Motor neuron (in vitro differentiated cells): ENCODE measurements around the gene CFHR5. TPM values are rescaled to one million over a fixed set of nuclear protein-coding genes. Genes with fewer than 3 reads are reported as not detected.
"Not testable (repeated sequence)": the region's sequence is repeated elsewhere in the genome, so short reads cannot be mapped to it uniquely, and the experiment has no call there.

Experiments
- ATAC-seq, 8 experiments: fragments of 200-7000 bp; cut with Tn5 transposase; replicated peaks in 6 of 8; 2 replicates each; pipeline ENCODE4 v1.8.0; 2021; ENCODE audit warnings: mild to moderate bottlenecking in 8 of 8, moderate library complexity in 8 of 8
- H3K27ac ChIP-seq, 2 donors: fragments of 250-450 bp; sonication (Bioruptor Pico); 2 replicates each; pipeline ENCODE4 v1.9.0; 2021; ENCODE audit warnings: antibody characterized with exemption in 2 of 2, mild to moderate bottlenecking in 2 of 2, moderate library complexity in 1 of 2
- H3K4me1 ChIP-seq, 2 donors: fragments of 250-450 bp; sonication (Bioruptor Pico); replicated peaks in 1 of 2; 2 replicates each; pipeline ENCODE4 v1.6.1; 2021; ENCODE audit warnings: antibody characterized with exemption in 2 of 2, mild to moderate bottlenecking in 2 of 2, moderate library complexity in 1 of 2
- H3K4me3 ChIP-seq, 5 donors: fragments of 250-450 bp; sonication (Bioruptor Pico); 2 replicates each; pipeline ENCODE4 v1.9.0; 2021; ENCODE audit warnings: antibody characterized with exemption in 5 of 5, mild to moderate bottlenecking in 5 of 5, moderate library complexity in 4 of 5
- WGBS, 10 experiments: fragments of 450-650 bp; shearing (Covaris generic); methylation state at CpG; one replicate each; pipeline ENCODE4 v1.0.0; 2022; 5-methylcytosine and 5-hydroxymethylcytosine counted together
- in situ Hi-C, 9 experiments: fragments of 400-800 bp; cut with MboI; loops; one replicate each; pipeline ENCODE4 v1.15.0; 2021; ENCODE audit warnings: low sequenced_read_pairs in 9 of 9, low pct_unique_long_range_greater_than_20kb in 2 of 9; ENCODE audit not compliant: unreplicated experiment in 9 of 9
- total RNA-seq, 8 experiments: library from RNA; unstranded; fragments of 300-600 nt; gene quantifications; 2 replicates each; pipeline versions ENCODE4 v1.2.3 to v1.2.4, GENCODE V29; 2022

CFHR5 gene
- total RNA-seq, 8 experiments from 2014 or later, result 0.09 TPM; not detected in 7

GRCh38 chr1:196991919-196992651 is 14.7 kb downstream of the CFHR5 start:
- H3K27ac ChIP-seq, H3K4me3 ChIP-seq, in situ Hi-C loops, H3K4me1 ChIP-seq: not testable (repeated sequence)
- WGBS, 10 experiments, result 14 to 80% (median 54%) methylated on average over 1 to 11 of the region's 11 CpGs; no CpG with 5 or more reads in 2 of the 10 experiments
- peak in 6 of 8 experiments; percentile 23 to 100 (median 98) for ATAC-seq

GRCh38 chr1:196993916-196994315 is 16.6 kb downstream of the CFHR5 start:
- WGBS, 10 experiments, result 8 to 100% (median 91%) methylated on average over 1 to 2 of the region's 2 CpGs; no CpG with 5 or more reads in 1 of the 10 experiments
- no peak for ATAC-seq
- peaks cover 3 to 8% of the 10 kb centered on the region in 2 donors for H3K4me1 ChIP-seq
- no peak overlapping the region for H3K27ac ChIP-seq
- no peak overlapping the region for H3K4me3 ChIP-seq
- in situ Hi-C loops, result no loop called here

- no peaks in the 10 kb centered on the region for H3K4me1 ChIP-seq
- 0 to 100% (median 95%) methylated on average over 1 of the region's 1 CpG; no CpG with 5 or more reads in 4 of the 10 experiments for WGBS, 10 experiments
- H3K27ac ChIP-seq, result no peak overlapping the region
- in situ Hi-C loops, result no loop called here
- ATAC-seq, result peak in 2 of 8 experiments; percentile 34 to 56
- no peak overlapping the region for H3K4me3 ChIP-seq
Observed at GRCh38 chr1:196997423-196997822, 20.1 kb downstream of the CFHR5 start.

GRCh38 chr1:197001828-197002227 is 24.5 kb downstream of the CFHR5 start:
- in situ Hi-C loops, result no loop called here
- no peak overlapping the region for H3K4me3 ChIP-seq
- 0 to 100% (median 71%) methylated on average over 1 to 2 of the region's 2 CpGs; no CpG with 5 or more reads in 1 of the 10 experiments for whole genome bisulfite sequencing, 10 experiments
- ATAC-seq, result no peak
- H3K4me1 ChIP-seq, result no peaks in the 10 kb centered on the region
- H3K27ac ChIP-seq, result no peak overlapping the region

- Histone ChIP-seq H3K4me1 (no peaks in the 10 kb centered on the region), H3K27ac (no peak overlapping the region), H3K4me3 (no peak overlapping the region)
- ATAC-seq, result no peak
- in situ Hi-C loops, result no loop called here
- WGBS, 10 experiments, result 53 to 88% (median 63%) methylated on average over 2 of the region's 2 CpGs; no CpG with 5 or more reads in 7 of the 10 experiments
Observed at GRCh38 chr1:197003132-197003531, 25.8 kb downstream of the CFHR5 start.

GRCh38 chr1:197008861-197009260 is 31.5 kb downstream of the CFHR5 start:
- ATAC-seq, result no peak
- in situ Hi-C loops, result no loop called here
- WGBS, 10 experiments, result 14 to 92% (median 81%) methylated on average over 1 to 6 of the region's 6 CpGs; no CpG with 5 or more reads in 1 of the 10 experiments
- no peak overlapping the region for H3K27ac ChIP-seq
- no peaks in the 10 kb centered on the region for H3K4me1 ChIP-seq
- no peak overlapping the region for H3K4me3 ChIP-seq

- 0 to 95% (median 78%) methylated on average over 1 of the region's 1 CpG; no CpG with 5 or more reads in 1 of the 10 experiments for WGBS, 10 experiments
- no peak for ATAC-seq
- Histone ChIP-seq H3K4me1 (no peaks in the 10 kb centered on the region), H3K4me3 (no peak overlapping the region), H3K27ac (no peak overlapping the region)
- in situ Hi-C loops, result no loop called here
Observed at GRCh38 chr1:197011614-197012013, 34.3 kb downstream of the CFHR5 start.

- in situ Hi-C loops, result no loop called here
- Histone ChIP-seq H3K27ac (no peak overlapping the region), H3K4me3 (no peak overlapping the region), H3K4me1 (no peaks in the 10 kb centered on the region)
- no peak for ATAC-seq
- 44 to 92% (median 81%) methylated on average over 2 to 3 of the region's 3 CpGs; no CpG with 5 or more reads in 4 of the 10 experiments for WGBS, 10 experiments
Observed at GRCh38 chr1:197013234-197013633, 35.9 kb downstream of the CFHR5 start.

- Histone ChIP-seq H3K4me1 (no peaks in the 10 kb centered on the region), H3K4me3 (no peak overlapping the region), H3K27ac (no peak overlapping the region)
- no peak for ATAC-seq
- WGBS, 10 experiments, result 38 to 100% (median 100%) methylated on average over 1 of the region's 1 CpG; no CpG with 5 or more reads in 1 of the 10 experiments
- in situ Hi-C loops, result no loop called here
Observed at GRCh38 chr1:197016751-197017150, 39.4 kb downstream of the CFHR5 start.

GRCh38 chr1:197017558-197018146 is 40.3 kb downstream of the CFHR5 start:
- Histone ChIP-seq H3K4me3 (no peak overlapping the region), H3K27ac (no peak overlapping the region), H3K4me1 (no peaks in the 10 kb centered on the region)
- ATAC-seq, result no peak
- 0 to 94% (median 89%) methylated on average over 1 to 8 of the region's 8 CpGs for WGBS, 10 experiments
- in situ Hi-C loops, result no loop called here

- Histone ChIP-seq H3K27ac (no peak overlapping the region), H3K4me3 (no peak overlapping the region), H3K4me1 (no peaks in the 10 kb centered on the region)
- in situ Hi-C loops, result no loop called here
- no peak for ATAC-seq
- 0 to 64% (median 44%) methylated on average over 2 to 4 of the region's 4 CpGs for WGBS, 10 experiments
Observed at GRCh38 chr1:197021716-197022115, 44.4 kb downstream of the CFHR5 start.

GRCh38 chr1:197024460-197024859 is 47.1 kb downstream of the CFHR5 start:
- Histone ChIP-seq H3K4me1 (no peaks in the 10 kb centered on the region), H3K4me3 (no peak overlapping the region), H3K27ac (no peak overlapping the region)
- in situ Hi-C loops, result no loop called here
- 0 to 100% (median 60%) methylated on average over 1 of the region's 1 CpG; no CpG with 5 or more reads in 1 of the 10 experiments for WGBS, 10 experiments
- peak in 4 of 8 experiments; percentile 10 to 87 (median 52) for ATAC-seq

- H3K27ac ChIP-seq, result no peak overlapping the region
- WGBS, 10 experiments, result 48 to 100% (median 90%) methylated on average over 1 to 6 of the region's 6 CpGs
- H3K4me1 ChIP-seq, result no peaks in the 10 kb centered on the region
- no peak overlapping the region for H3K4me3 ChIP-seq
- ATAC-seq, result peak in 1 of 8 experiments; percentile 49
- in situ Hi-C loops, result no loop called here
Observed at GRCh38 chr1:197027359-197027758, 50.0 kb downstream of the CFHR5 start.
